Midbrain (tissue), 1 donor: ENCODE results near the gene CKMT1A.
"Not testable (repeated sequence)": the region's sequence is repeated elsewhere in the genome, so short reads cannot be mapped to it uniquely, and the experiment has no call there.

Experiments
- DNase-seq: peaks from one replicate; lab custom pipeline; 2025; lab: John Stamatoyannopoulos, UW

CKMT1A gene

DNA sequence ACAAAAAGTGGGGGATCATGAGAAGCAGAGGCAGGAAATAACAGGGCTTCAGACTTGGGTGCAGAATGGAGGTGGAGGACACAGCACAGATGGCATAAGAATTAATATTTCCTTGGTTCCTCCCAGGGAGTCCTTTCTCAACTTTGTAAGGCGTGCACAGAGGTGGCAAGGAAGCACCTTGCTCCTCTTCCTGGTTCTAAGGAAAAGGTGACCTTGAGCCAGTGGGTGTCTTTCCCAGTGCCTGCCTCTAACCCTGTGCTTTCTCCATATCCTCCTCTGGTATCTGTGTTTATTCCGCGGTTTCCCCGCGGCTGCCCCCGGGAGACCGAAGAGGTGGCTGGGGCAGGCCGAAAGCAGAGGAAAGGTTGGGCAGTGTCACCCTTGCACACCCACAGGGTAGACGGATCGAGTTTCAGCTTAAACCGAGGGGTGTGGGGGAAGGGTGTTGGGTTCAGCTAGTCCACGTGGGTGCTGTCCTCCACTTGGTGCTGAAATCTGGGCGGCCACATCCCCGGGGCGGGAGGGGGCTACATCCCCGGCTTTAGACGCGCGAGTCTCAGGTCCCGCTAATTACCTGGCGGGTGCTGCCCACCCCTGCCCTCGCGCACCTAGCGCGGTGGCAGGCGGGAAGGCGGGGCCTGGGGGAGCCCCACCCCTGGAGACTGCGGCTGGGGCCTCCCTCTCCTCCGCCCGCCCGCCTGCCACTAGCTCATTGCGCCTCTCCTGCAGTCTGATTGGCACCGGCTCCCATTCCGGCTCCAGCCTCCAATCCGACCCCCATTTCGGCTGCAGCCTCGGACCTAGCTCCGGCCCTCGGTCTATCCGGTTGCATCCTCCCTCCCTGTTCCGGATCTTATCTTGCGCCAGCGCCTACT is at the start of gene CKMT1A:
Gene CKMT1A, plus strand, starts transcription at position 712 of the 875 bp plus-strand sequence. CDS start 192 bp downstream, outside the sequence.
- DNase-seq = not testable (repeated sequence)

DNA sequence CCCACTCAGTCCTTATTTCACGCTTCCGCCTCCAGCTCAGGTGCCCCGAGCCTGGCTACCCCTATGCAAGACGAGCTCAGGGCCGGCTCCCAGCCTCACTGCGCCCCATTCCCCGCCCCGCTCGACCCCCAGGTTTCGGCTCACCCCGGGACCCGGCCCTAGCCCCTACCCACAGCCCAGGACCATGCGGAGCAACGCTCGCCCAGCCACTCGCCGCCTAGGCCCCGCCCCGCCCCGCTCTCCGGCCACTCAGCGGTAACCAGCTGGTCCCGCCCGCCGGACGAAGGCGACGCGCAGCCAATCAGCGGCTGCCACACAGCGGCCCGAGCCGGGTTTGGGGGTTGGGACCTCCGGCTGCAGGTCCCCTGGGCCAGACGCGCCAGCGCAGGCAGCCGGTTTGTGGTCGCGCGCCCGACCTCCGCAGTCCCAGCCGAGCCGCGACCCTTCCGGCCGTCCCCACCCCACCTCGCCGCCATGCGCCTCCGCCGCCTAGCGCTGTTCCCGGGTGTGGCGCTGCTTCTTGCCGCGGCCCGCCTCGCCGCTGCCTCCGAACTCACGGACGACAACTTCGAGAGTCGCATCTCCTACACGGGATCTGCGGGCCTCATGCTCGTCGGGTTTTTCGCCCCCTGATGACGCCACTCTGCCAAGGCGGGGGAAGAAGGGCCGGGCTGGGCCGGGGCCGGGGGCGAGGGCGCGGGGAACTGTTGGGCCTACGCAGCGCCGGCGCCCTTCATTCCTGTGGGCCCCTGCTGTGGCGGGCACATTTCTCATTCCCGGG is 44.8 kb upstream of the CKMT1A start, which contains the start of gene CATSPER2:
Gene CATSPER2, minus strand, starts transcription at position 196 of the 781 bp plus-strand sequence. CDS start 783 bp downstream, outside the sequence.
- DNase-seq = no peak

DNA sequence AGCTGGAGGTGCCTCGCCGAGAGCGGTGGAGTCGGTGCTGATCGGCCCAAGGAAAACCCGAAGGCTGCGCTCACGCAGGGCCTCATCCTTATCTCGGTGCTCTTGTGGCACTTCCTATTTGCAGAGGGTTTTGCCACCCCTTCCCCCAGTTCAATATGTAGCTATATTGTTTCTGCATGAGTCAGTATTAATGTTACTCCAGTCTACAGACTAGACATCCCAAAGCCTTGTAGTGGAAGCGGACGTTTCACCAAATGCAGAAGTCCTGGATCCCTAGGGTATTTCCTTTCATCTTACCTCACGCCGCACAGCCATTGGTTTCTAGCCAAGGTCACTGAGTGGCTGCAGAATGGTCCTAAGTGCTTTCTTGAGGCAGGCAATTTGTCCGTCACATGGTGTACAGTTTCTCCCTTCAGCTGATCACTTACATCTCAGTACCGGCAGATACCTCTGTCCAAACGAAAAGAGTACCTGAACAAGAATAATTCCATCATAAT is 44.2 kb upstream of the CKMT1A start:
- DNase-seq = not testable (repeated sequence)

DNA sequence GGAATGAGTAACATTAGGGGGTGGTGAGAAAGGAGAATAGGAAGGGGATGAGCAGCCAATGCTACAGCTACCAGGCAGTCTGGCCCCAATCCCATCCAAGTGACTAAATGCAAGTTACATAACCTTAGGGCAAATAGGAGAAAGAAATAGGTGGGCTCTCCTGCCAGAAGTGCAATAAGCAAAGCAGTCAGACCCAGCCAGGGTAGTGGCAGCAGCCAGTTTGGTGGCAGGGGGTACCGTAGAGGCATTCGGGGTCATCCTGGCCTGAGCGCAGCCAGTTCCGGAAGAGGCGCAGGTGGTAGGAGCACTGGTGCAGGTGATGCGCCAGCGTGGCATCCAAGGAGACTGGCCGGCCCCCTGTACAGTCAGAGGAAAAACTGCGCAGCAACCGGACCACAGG is 33.9 kb upstream of the CKMT1A start:
- not testable (repeated sequence) for DNase-seq

DNA sequence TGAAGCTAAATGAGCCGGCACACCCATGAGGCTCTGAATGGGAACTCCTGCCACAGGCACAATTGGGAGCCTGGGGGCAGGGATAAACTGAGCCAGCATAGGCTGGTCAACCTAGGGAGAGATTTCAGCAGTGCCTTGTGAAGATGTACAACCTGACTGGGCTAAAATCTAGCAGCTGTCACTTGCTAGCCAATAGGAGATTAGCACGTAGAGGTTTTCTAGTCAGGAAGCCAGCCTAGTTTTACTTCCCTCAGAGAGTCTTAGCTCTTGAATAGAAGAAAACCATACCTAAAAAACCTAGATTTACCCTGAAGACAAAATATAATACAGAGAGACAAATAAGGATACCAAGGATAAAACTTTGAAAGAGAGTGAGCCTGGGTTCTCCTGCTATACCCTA is 31.4 kb upstream of the CKMT1A start:
- DNase-seq = not testable (repeated sequence)

DNA sequence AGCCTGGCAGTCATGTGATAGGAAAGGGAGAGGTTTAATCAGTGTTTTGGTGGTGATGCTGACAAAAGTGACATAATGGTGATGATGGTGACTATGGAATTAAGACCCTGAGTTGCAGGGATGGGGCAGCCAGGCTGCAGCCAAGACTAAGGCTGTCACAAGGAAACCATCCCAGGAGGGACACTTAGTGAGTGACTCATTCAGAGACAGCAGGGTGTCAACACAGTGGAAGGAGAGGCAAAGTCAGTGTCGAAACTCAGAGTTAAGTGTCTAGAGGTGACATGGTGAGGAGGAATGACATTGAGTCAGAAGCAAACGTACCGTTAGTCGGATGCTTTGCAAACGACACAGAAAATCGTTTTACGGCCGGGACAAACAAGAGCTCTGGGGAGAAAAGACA is 30.3 kb upstream of the CKMT1A start:
- DNase-seq = not testable (repeated sequence)

DNA sequence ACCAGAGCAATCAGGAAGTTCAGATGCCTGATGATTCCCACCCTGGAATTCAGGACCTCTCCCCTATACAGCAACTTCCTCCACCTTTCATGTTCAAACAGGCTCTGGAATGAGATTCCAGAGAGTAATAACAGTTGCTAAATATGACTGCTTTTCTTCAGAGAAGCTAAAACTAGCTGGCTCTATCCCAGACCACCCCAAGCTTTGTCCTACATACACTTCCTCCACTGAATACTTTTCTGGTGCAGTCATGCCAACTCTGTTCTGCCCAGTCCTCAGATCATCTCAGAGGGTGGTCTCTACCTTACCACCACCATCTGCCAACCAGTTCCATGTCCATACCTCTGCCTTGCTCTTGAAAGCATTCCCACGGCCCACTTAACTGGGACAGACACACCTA is 27.5 kb upstream of the CKMT1A start:
- DNase-seq = not testable (repeated sequence)

DNA sequence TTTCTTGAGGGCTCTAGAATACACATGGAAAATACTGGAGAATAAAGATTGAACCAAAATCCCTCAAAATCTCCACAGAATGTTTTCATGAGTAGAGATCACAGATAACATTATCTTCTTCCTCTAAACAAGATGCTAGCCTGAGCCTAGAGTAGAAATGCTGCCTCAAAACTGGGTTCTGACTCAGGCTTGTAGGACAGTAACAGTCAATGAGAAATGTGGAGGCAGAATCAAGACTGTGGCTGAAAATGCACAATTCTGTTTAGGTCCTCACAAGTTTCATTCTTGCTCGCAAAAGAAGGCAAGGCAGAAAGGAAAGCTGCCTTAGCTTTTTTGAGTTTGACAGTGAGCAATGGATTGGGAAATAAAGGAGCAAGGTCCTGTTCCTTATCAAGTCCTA is 19.5 kb upstream of the CKMT1A start:
- DNase-seq = not testable (repeated sequence)

DNA sequence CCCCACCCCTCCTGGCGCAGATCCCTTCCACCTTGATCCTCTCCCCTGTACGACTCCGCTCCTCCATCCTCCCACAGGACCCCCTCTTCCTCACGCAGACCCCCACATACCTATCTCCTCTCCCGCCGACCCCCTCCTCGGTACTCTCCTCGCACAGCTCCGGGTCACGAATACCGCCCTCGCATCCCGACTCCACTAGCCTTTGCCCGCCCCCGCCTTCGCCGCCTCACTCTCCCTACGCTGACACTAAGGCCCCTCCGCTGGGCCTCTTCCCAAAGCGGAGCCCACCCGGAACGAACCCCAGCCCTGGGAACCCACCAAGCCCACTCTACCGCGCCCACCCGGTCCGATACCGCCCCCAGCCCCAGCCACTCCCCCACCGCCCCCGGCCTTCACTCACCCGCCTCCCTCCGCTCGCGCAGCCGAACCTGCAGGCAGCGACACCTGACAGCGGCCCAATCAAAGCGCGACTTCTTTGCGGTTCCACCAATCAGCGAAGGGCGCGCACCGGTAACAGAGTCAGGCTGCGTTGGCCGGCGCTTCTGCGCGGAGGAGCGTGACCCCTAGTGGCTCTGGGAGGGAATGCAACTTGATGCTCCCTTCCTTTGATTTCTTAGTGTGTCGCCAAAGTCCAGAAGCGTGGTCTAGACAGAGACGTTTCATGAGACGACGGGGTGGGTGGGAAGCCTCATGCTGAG is 3.9 kb upstream of the CKMT1A start:
- not testable (repeated sequence) for DNase-seq

DNA sequence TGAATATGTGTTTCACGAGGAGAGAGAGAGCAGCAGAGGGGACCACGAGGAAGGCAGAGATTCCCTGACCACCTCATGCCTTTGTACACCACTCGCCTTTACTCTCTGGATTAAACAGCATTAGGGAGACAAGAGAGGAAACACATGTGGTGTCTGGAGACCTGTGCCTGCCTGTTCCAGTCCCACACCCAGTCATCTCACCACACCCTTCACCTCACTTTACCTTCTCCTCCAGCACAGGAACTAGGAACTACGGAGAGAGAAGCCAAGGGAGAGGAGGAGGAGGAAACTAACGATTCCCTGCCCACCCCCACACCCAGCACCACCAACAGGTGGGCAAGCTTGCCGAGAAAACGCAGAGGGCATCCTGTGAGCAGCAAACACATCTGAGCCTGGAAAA is 980 bp upstream of the CKMT1A start:
- not testable (repeated sequence) for DNase-seq

DNA sequence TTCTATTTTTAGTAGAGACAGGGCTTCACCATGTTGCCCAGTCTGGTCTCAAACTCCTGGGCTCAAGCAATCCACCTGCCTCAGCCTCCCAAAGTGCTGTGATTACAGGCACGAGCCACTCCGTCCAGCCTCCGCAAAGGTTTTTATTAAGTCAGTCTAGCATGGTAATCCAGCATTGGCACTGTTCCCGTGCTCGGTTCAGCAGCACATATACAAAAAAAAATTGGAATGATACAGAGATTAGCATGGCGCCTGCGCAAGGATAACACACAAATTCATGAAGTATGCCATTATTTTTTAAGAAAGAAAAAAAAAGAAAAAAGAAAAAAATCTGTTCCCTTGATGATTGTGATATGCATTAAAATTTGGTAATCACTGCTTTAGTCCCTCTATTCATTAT is 8.5 kb downstream of the CKMT1A start:
- no peak for DNase-seq

DNA sequence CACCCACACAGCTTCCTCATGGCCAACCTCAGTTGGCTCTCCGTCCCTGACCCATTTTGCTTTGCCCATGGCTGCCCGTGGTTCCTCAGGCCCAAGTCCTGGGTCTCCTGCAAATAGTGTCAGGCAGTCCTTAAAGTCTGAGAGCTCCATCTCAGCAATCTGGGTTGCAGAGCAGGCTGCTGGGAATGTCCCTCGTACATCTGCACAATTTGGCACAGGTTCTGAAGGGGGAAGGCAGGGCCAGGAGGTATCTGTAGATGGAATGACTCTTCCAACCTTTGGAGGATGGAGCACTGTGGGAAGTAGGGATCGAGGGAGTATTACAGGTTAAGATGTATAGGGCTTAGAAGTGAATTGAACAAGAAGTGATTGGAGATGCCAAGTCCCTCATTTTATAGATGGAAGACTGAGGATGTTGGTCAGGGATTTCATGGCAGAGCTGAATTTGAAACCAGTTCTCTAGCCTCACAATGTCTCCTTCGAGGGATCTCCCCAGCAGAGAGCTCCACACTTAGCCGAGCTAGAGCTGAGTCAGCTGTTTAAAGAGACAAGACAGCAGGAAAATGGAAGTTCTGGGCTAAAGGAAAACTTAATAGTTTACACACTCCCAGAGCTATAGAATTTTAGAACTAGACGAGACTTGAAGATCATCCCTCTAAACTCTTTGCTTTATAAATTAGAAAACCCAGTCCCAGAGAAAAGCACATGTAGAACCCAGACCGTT is 9.2 kb downstream of the CKMT1A start:
- no peak for DNase-seq

DNA sequence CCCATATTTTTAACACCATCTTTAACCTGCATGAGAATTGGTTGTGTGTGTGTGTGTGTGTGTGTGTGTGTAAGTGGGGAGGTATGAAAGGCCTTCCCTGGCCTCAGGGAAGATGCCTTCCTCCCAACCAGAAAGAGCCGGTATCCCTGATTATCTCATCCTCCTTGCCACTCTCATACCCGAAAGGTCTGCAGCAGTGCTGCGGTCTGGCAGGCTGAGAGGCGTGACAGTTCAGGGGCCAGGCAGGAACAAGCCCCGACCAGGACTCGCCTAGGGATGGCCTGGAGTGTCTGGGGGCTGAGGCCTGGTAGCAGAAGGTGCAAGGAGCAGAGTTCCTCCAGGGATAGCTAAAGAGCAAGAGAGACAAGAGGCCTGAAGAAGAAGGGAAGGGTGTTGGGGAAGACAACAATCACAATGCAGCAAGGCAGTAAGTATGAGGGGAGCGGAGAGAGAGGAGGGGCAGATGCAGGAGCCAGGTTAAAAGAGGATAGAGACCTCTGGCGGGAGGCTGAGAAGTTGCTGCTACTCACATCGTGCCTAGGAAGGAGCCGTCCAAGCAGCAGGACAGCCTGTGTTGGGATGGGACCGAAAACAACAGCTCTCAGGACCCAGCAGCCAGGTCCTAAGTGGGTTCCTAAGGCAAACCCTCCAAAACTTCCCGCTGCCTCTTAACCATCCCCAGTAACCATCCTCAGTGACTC is 16.9 kb downstream of the CKMT1A start:
- DNase-seq = not testable (repeated sequence)

DNA sequence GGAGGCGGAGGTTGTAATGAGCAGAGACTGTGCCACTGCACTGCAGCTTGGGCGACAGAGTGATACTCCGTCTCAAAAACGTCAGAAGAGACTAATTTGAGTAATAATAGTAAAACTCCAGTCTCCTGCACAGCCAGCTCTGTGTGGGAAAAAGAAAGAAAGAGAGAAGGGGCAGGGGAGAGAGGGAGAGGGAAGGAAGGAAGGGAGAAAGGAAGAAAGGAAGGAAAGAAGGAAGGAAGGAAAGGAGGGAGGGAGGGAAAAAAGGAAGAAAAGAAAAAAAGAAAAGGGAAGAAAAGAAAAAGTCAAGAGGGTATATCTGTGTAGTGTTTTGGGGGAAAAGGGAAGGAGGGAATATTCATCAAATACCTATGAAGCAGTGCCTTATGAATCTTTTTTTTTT is 29.5 kb downstream of the CKMT1A start:
- DNase-seq = no peak

DNA sequence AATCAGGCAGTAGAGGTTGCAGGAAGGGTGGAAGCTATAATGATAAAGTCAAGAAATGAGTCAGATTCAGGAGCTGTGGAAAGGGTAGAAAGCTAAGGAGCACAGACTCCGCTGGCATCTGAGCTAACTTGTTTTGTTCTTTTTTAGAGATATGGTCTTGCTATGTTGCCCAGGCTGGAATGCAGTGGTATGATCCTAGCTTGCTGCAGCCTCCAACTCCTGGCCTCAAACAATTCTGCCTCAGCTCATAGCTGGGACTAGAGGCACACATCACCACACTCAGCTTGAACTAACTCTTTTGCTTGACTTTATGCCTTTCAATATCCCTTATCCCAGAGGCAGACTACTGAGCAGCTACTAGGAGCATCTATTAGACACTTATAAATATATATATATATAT is 32.6 kb downstream of the CKMT1A start:
- not testable (repeated sequence) for DNase-seq

DNA sequence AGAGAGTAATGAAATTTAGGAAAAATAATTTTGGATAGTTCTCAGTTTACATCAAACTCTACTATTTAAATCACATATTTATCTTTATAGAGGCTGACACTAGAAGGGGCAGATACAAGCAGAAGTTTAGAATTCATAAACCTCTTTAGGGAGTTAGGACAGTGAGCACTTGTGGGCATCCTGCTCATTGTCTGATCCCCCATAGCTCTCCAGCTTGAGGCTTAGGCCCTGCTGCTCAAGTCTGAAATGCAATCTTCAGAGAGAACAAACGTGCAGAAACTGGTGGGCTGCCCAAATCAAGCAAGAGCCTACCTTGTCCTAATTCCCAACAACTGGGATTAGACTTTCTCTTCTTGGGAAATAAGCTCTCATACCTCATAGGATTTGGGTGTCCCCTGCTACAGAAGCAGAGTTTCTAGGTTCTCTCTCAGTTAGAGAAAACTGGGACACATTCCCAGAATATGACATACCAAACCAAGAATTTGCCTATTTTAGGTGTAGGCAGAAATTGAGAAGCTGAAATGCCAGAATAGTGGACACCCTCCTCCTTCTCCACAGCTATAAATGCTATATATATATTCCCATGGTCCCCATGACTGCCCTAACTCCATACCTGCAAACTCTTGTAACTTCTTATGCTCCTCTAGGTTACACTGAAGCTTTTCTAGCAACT is 34.5 kb downstream of the CKMT1A start:
- DNase-seq = not testable (repeated sequence)

DNA sequence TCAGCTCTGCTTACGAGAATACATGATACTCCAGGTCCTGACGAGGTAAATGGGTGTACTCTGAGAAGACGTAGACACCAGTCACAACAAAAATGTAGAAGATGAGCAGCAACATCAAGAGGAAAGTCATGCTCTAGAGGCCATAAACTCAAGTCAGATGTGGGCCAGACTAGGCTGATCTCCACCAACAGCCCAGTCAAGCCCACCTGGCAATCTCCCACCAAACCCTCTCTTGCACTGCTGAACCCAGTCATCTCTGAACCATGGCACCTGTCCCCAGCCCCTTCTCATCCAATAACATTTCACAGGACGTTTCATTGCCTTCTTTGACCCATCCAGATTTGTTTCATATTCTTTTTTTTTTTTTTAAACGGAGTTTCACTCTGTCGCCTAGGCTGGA is 41.8 kb downstream of the CKMT1A start:
- DNase-seq = no peak

DNA sequence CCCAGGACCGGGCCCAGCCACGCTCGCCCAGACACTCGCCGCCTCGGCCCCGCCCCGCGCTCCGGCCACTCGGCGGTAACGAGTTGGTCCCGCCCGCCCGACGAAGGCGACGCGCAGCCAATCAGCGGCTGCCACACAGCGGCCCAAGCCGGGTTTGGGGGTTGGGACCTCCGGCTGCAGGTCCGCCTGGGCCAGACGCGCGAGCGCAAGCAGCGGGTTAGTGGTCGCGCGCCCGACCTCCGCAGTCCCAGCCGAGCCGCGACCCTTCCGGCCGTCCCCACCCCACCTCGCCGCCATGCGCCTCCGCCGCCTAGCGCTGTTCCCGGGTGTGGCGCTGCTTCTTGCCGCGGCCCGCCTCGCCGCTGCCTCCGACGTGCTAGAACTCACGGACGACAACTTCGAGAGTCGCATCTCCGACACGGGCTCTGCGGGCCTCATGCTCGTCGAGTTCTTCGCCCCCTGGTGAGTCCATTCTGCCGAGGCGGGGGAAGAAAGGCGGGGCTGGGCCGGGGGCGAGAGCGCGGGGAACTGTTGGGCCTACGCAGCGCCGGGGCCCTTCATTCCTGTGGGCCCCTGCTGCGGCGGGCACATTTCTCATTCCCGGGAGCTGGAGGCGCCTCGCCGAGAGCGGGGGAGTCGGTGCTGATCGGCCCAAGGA is 52.7 kb downstream of the CKMT1A start, which contains the start of gene PDIA3:
Gene PDIA3, plus strand, starts transcription at position 194 of the 658 bp plus-strand sequence. Its CDS starts 102 bp downstream, at position 296.
- DNase-seq = peak; percentile 96

DNA sequence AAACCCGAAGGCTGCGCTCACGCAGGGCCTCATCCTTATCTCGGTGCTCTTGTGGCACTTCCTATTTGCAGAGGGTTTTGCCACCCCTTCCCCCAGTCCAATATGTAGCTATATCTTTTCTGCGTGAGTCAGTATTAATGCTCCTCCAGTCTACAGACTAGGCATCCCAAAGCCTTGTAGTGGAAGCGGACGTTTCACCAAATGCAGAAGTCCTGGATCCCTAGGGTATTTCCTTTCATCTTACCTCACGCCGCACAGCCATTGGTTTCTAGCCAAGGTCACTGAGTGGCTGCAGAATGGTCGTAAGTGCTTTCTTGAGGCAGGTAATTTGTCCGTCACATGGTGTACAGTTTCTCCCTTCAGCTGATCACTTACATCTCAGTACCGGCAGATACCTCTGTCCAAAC is 53.2 kb downstream of the CKMT1A start:
- DNase-seq = not testable (repeated sequence)
